HG03135 (cell line): Measurements from ENCODE around the gene ZNF280B.

ENCODE experiments used
- ATAC-seq: cut with Tn5 transposase; IDR thresholded peaks from one replicate; pipeline ENCODE4 v1.9.1; 2021; ENCODE audit warnings: mild to moderate bottlenecking, moderate library complexity; ENCODE audit not compliant: unreplicated experiment

ZNF280B gene

GRCh38 chr22:22508274-22509176 lies at the start of gene ZNF280B:
ZNF280B (minus strand) TSS chr22:22508742; CDS start chr22:22489398, 19,344 bp downstream.
- ATAC-seq: peak; percentile 93

- ATAC-seq: no peak
Measured at GRCh38 chr22:22556995-22557925, 48.7 kb upstream of the ZNF280B start.

GRCh38 chr22:22556578-22556977 lies 48.0 kb upstream of the ZNF280B start:
- ATAC-seq: no peak

GRCh38 chr22:22555596-22555995 lies 47.1 kb upstream of the ZNF280B start:
- ATAC-seq: no peak

- no peak for ATAC-seq
Measured at GRCh38 chr22:22554587-22555284, 46.2 kb upstream of the ZNF280B start.

- ATAC-seq: no peak
Measured at GRCh38 chr22:22553735-22554586, 45.4 kb upstream of the ZNF280B start.

- ATAC-seq: no peak
Measured at GRCh38 chr22:22553141-22553540, 44.6 kb upstream of the ZNF280B start.

- no peak for ATAC-seq
Measured at GRCh38 chr22:22552630-22553029, 44.1 kb upstream of the ZNF280B start.

GRCh38 chr22:22550789-22551434 lies 42.4 kb upstream of the ZNF280B start:
- ATAC-seq: no peak

- ATAC-seq: no peak
Measured at GRCh38 chr22:22548910-22549309, 40.4 kb upstream of the ZNF280B start.

GRCh38 chr22:22548317-22548716 lies 39.8 kb upstream of the ZNF280B start:
- ATAC-seq: no peak

GRCh38 chr22:22547692-22548300 lies 39.3 kb upstream of the ZNF280B start:
- ATAC-seq: no peak

- ATAC-seq: no peak
Measured at GRCh38 chr22:22547226-22547625, 38.7 kb upstream of the ZNF280B start.

GRCh38 chr22:22546490-22546889 lies 37.9 kb upstream of the ZNF280B start:
- no peak for ATAC-seq

- no peak for ATAC-seq
Measured at GRCh38 chr22:22545084-22545483, 36.5 kb upstream of the ZNF280B start.

GRCh38 chr22:22538226-22538989 lies 29.9 kb upstream of the ZNF280B start:
- no peak for ATAC-seq

- no peak for ATAC-seq
Measured at GRCh38 chr22:22536916-22537315, 28.4 kb upstream of the ZNF280B start.

- ATAC-seq: no peak
Measured at GRCh38 chr22:22536515-22536914, 28.0 kb upstream of the ZNF280B start.
